GM21390 (cell line): ENCODE results near the gene CPB1.
"Not testable (repeated sequence)": the region's sequence is repeated elsewhere in the genome, so short reads cannot be mapped to it uniquely, and the experiment has no call there.

Experiments used
- ATAC-seq: cut with Tn5 transposase; IDR thresholded peaks from one replicate; pipeline ENCODE4 v1.9.1; 2021; ENCODE audit not compliant: unreplicated experiment

Gene CPB1

GRCh38 chr3:148827585-148827984 is at the start of gene CPB1:
Gene CPB1, plus strand, starts transcription at chr3:148827811. Its CDS starts 13 bp downstream, at chr3:148827824.
- ATAC-seq, result no peak

GRCh38 chr3:148778926-148779325 is 48.7 kb upstream of the CPB1 start:
- ATAC-seq, result no peak

DNA sequence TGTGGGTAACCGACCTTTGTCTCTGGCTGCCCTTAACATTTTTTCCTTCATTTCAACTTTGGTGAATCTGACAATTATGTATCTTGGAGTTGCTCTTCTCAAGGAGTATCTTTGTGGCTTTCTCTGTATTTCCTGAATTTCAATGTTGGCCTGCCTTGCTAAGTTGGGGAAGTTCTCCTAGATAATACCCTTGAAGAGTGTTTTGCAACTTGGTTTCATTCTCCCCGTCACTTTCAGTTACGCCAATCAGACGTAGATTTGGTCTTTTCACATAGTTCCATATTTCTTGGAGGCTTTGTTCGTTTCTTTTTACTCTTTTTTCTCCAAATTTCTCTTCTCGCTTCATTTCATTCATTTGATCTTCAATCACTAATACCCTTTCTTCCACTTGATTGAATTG is 42.6 kb upstream of the CPB1 start:
- ATAC-seq, result not testable (repeated sequence)

- ATAC-seq, result not testable (repeated sequence)
Measured at GRCh38 chr3:148786159-148786558, 41.5 kb upstream of the CPB1 start.

DNA sequence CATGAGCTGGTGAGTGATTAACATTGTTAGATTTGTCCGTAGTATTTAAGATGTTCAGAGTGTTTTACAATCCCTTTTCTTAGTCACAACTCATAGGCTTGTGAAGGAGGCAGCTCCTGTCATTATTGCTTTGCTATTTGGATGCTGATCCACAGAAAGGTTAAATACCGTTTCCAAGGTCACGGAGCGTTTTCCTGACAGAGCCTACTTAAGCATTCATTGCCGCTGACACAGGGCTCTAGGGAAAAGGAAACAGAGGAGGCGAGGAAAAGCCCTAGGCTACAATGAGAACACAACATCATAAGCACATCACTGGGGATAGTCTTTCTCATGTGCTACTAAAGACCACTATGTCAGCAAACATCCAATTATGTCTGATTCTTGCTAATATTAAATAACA is 38.5 kb upstream of the CPB1 start:
- ATAC-seq, result no peak

GRCh38 chr3:148789906-148790305 is 37.7 kb upstream of the CPB1 start:
- ATAC-seq, result no peak

DNA sequence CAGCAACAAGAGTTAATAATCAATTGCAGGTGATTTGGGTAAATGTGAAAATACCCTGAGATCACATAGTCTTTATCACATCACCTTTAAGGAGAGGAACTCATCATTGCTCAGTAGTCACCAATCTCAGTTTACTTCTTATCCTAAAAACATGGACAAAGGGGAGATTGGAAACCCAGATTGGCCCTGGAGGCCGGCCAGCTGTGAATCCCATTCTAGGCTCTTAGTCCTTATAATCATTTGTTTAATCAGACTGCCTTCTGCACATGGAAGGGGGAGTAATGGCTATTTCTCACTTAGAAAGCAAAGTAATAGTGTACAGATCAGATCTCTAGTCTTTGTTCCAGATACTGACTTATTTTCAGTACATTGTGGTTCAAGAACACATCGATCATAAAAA is 37.2 kb upstream of the CPB1 start:
- no peak for ATAC-seq

DNA sequence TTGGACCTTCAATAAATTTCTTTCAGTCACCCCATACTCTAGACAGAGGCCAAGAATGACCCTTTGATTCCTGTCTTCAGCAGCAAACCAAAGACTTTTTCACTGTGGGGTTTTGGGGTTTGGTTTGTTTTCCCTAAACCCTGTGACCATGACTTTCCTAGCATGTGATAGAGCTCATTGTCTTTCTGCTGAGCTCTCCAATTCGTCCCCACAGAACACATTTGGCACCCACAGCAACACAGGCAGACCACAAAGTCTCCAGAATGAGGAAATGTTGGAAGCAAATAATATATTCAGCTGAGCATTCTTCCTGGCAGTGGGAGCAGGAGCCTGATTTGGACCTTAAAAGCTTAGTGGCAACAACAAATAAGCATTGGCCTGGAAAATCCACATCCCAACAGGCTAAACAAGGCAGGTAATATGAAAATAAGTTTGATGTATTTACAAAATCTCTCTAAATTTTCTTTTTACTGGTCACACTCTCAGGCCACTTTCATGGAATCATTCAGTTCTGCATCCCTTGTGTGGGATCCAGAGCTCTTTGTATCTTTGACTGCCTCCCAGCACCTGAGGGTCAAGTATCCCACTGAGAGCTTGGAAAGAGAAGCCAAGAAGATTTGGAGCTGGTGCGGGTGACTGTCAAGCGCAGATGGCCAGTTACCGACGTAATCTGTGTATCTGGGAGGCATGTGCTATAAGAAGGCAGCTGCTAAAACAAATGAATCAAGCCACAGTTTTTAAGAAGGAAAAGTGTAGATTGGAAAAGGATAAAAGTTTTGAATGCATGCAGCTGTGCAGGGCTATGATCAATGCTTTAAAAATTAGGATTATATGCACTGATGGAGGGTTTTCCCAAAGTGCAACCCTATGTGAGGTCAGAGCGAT is 36.5 kb upstream of the CPB1 start:
- ATAC-seq, result no peak

DNA sequence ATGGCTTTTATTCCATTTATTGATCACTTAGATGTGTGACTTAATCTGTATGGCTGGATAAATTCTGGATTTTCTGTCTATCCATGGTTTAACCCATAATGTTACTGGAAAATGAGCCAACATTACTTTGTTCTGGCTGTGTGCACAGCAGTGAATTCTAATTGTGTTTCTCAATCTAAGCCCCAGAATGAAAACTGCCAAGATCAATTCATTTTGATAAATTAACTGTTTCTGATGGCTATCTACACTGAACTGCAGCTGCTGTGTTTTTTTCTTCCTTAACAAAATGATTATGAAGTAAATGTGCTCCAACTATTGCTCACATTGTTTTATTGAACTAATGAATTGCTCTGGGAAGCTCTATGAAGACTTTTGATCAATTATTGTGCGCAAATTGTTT is 35.7 kb upstream of the CPB1 start:
- no peak for ATAC-seq

GRCh38 chr3:148792516-148792915 is 35.1 kb upstream of the CPB1 start:
- ATAC-seq, result no peak

GRCh38 chr3:148796799-148797198 is 30.8 kb upstream of the CPB1 start:
- no peak for ATAC-seq

- no peak for ATAC-seq
Measured at GRCh38 chr3:148797795-148798194, 29.8 kb upstream of the CPB1 start.

DNA sequence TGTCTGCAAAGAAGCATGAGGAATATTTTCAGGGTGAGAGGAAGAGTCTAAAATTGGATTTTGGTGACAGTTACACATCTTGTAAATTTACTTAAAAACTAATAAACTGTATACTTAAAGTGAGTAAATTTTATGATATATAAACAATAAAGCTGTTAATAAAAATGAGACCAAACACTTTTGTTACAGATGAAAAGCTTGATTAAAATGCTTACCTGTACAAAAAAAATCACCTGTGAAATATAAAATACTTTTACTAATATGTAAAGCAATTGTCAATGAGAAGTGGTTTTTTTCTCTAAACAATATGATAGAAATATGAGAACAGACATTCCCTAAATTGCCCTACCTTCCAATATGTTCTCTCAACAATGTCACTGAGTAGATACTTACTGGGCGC is 27.2 kb upstream of the CPB1 start:
- no peak for ATAC-seq

DNA sequence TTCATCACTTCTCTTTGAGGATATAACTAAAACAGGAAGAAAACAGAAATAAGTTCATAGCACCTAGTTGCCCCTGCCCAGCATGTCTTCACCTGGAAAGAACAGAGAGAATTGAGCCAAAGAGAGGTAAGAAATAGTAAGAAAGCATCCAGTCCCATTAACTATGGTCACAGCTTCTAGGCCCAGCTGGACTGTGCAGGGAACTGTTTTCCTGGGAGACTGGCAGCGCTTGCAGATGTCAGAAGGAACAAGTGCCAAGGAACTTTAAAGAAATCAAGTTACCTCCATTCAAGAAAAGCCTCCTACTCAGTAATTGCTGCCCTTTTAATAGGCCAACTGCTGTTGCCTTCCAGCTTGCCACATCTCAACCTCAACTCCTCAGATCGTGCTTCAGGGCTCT is 17.8 kb upstream of the CPB1 start:
- ATAC-seq, result no peak

DNA sequence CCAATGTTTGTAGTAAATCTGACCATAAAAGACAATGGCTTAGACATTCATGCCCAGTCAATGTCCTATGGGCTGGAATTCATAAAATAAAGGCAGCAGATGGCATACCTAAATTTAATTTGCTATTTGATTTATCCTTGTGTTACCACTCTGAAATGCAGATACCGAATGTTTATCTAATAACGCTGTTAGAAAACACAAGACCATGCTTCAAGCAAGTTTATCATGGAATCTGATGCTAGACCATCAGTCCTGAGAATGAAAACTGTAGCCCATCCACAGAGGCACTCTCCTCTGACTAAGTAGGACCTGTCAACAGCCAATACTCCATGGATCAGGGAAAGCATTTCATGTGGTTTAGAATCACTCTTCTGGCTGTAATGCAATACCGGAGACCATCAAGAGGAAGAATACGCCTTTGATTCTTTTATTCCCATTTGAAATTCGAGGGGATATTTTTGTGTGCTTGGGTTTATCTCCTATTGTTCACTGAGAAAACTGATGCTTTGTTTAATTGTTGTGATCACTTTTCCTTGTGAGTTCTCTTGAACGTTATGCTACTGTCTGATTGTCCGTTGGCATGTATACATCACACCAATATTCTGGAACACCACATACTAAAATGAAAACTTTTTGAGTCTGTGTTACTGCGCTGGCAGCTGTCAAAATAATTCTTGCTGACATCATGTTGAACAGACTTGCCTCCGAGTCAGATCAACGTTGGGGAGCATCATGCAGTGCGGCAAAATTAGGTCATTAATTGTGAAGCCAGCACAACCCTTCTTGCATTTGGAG is 12.1 kb upstream of the CPB1 start:
- ATAC-seq, result no peak

- ATAC-seq, result no peak
Measured at GRCh38 chr3:148816427-148816826, 11.2 kb upstream of the CPB1 start.

DNA sequence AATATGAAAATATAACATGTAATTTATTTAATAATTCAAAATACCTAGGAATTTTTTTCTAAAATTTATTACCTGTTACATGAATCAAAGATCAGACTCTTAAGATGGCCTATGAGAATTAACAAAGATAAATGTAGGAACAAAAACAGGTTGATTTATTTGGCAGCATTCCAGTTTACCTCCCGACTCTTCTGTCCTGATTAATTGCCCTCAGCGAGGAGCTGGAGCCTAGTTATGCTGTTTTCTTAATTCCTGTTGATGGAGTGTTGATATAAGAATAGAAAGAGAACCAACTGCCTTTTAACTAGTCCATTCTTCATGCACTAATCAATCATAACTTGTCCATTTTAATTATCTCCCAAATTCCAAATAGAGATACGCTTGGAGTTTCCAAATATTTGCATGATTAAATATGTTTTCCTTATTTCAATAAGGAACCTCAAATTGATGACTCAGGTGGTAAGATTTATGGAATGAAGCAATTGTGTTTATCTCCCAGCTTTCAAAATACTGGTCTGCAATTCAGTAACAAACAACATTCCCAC is 10.6 kb upstream of the CPB1 start:
- no peak for ATAC-seq

DNA sequence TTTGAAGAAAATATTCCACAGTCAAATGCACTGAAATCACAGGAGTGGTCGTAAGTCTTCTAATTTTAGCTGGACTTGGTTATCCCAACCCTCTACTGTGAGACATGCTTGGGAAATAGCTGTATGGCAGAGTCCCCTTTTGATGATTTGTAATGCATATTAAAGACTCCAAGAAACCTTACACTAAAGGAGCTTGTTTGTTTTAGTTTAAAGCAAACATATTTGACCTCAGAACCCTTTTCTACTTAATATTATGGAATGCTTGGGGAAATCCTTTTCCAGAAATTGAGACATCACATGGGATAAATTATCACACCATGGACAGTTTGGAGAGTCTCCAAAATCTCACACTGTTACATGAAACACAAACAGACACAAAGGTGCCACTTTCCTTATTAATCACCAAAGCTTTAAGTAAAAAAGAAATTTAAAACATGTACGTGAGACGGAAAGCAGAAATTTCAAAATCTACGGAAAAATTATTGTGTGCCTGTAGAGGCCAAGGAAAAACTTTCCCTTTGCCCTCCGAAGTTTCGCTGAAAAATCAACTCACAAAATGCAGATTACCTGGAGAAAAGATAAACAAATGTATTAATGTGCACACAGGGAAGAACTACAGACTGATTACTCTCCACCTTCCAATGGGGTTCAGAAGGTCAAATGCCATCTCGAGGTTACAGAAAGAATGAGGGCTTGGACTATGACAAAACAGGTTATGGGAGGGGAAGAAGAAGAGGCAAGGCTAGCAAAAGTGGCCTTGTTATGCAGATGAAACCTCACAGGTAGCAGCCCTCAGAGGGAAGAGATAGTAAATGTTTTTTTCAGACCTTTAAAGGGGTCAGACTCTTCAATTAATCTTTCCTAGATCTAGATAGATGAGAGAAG is 7.0 kb upstream of the CPB1 start:
- no peak for ATAC-seq

- no peak for ATAC-seq
Measured at GRCh38 chr3:148823026-148823425, 4.6 kb upstream of the CPB1 start.

DNA sequence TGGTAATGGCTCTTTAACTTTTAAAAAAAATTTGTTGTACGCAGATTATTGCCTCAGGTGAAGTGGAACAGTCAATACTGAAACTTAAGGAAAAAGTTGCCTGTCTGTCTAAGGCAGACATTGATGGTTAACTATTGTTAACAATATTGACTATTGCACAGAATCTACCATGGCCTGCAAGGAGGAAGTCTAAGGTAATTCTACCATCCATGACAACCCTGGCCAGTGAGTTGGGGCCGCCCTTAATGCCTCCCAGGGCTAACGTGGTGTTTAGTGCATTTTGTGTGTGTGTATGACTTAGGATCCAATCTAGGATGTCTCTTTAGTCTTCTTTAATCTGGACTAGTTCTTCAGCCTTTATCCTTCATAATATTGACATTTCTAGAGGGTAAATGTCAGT is 2.1 kb upstream of the CPB1 start:
- no peak for ATAC-seq

DNA sequence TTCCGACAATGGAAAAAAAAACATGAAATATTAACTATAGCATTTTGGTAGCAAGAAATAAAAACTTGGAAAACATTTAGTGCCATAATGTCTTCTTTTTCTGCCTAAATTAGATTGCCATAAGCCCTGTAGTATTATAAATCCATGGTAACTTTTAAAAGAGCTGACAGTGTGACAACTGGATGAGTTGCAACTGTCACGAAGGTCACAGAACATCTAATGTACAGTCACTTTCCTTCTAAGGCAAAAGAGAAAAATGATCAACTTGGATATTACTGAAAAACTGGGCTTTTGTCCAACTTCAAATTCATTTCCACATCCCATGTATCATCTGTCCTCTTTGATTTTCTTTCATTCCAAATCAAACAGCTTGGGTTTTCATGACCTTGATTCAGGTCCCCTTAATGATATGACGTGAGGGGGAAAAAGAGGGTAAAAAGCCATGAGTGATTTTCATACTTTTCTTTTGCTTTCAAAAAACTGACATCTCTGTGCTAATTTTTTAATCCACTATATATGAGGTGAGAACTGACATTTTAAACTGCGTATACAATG is 602 bp downstream of the CPB1 start:
- no peak for ATAC-seq
